ENCODE data around the gene ZFYVE19.

ZFYVE19 gene

DNA sequence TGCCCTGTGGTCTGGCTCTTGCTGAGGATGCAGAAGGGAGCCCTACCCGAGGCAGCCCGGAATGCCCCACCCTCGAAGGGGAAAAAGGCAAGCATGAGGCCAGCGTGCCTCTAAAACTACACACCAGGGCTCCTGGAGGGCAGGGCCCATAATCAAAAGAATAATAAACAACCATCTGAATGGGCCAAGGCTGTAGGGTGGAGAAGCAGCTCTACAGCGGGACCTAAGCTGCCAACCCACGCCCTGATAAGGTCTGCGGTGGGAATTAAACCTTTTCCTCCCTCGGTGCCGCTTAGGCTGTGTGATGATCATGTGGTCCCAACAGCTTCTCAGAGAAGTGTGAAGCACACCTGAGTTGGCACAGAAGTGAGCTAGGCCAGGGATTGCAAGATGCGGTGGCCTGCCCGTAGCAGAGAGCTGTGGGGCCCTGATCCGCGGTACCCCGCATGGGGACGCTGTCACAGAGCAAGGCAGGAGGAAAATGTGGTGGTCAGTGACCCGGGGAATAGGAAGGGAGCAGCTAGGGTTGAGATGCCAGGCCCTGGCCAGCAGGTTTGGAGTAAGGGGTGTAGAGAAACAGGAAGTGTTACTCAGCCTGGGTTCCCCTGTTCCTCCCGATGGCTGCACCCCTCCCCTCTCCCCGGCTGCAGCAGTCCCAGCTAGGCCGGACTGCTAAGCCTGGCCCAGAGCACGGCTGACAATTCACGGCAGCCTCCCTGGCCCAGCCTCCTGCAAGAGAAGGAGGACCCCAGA is 38.2 kb upstream of the ZFYVE19 start:
- TF ChIP-seq TAF1 (IDR thresholded peaks at IDR 0.05; ENCODE audit: low read depth), result peak; percentile 3; the same call in 1 of the 2 replicates
- no peak for TF ChIP-seq EP300 (IDR thresholded peaks at IDR 0.05; ENCODE audit: borderline replicate concordance)

DNA sequence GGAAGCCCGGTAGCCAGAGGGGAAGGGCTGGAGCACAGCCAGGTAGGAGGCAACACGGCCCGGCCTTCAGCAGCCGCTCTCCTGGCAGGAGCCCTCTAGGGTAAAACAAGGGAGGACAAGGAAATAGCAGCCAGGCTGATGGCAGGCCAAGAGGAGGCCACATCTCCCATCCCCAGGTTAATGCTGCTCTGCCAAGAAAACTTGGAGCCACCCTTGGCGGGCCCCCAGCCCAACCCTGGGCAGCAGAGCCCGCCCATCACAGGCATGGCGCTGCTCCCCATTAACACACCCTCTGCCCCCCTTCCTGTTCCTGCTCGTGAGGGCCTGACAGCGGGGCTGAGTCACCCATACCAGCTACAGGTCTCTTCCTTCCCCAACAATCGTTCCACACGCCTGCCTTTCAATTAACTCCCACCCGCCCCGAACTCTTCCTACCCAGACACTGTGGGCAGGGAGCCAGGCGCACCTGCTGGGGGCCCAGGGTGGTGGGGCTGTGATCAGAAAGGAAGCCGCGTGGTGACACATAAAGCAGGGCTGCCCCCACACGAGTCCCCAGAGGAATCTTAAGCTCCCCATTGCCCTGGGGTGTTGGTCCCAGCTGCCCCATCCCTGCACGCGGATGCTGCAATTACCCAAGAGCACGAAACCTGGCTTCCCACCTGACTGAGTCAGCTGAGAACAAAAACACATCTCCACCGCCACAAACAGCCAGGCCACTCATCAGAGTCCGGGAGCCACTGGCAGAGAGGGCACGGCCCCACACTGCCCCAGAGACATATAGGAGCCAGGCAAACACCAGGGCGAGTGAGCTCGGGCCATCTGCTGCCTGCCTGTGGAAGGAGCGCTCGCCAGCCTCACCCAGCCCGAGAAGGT is 37.4 kb upstream of the ZFYVE19 start, which contains the start of gene C15orf62:
TSS of gene C15orf62 (plus strand) at position 707 of the 873 bp plus-strand sequence. CDS start 516 bp downstream, outside the sequence.
- peak; percentile 27; the same call in 1 of the 2 replicates for TF ChIP-seq YY1 (IDR thresholded peaks at IDR 0.05; ENCODE audit: low read depth)
- TF ChIP-seq MAX (IDR thresholded peaks at IDR 0.05), result peak; percentile 83
- no peak; the same call in 1 of the 2 replicates for TF ChIP-seq RAD21 (IDR thresholded peaks at IDR 0.05; ENCODE audit: low read depth)
- peak; percentile 89 for TF ChIP-seq TEAD4 (IDR thresholded peaks at IDR 0.05)
- peak; percentile 87 for TF ChIP-seq FOXM1 (IDR thresholded peaks at IDR 0.05; ENCODE audit: borderline replicate concordance, low read depth)
- TF ChIP-seq, protein P1, sequence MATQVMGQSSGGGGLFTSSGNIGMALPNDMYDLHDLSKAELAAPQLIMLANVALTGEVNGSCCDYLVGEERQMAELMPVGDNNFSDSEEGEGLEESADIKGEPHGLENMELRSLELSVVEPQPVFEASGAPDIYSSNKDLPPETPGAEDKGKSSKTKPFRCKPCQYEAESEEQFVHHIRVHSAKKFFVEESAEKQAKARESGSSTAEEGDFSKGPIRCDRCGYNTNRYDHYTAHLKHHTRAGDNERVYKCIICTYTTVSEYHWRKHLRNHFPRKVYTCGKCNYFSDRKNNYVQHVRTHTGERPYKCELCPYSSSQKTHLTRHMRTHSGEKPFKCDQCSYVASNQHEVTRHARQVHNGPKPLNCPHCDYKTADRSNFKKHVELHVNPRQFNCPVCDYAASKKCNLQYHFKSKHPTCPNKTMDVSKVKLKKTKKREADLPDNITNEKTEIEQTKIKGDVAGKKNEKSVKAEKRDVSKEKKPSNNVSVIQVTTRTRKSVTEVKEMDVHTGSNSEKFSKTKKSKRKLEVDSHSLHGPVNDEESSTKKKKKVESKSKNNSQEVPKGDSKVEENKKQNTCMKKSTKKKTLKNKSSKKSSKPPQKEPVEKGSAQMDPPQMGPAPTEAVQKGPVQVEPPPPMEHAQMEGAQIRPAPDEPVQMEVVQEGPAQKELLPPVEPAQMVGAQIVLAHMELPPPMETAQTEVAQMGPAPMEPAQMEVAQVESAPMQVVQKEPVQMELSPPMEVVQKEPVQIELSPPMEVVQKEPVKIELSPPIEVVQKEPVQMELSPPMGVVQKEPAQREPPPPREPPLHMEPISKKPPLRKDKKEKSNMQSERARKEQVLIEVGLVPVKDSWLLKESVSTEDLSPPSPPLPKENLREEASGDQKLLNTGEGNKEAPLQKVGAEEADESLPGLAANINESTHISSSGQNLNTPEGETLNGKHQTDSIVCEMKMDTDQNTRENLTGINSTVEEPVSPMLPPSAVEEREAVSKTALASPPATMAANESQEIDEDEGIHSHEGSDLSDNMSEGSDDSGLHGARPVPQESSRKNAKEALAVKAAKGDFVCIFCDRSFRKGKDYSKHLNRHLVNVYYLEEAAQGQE (IDR thresholded peaks at IDR 0.05; ENCODE audit: low read depth), result 0 out of 2 replicates have a peak, but pooled peaks have one; percentile 6
- peak; percentile 75 for TF ChIP-seq USF1 (IDR thresholded peaks at IDR 0.05)
- 0 out of 2 replicates have a peak, but pooled peaks have one; percentile 71 for TF ChIP-seq ZBTB7A (IDR thresholded peaks at IDR 0.05; ENCODE audit: low read depth)
- no peak for TF ChIP-seq EGR1 (IDR thresholded peaks at IDR 0.05)
- 0 out of 2 replicates have a peak, but pooled peaks have one; percentile 15 for TF ChIP-seq TAF1 (IDR thresholded peaks at IDR 0.05; ENCODE audit: low read depth)
- peak; percentile 99 for TF ChIP-seq NFIC (IDR thresholded peaks at IDR 0.05)
- TF ChIP-seq EP300 (IDR thresholded peaks at IDR 0.05; ENCODE audit: borderline replicate concordance), result peak; percentile 94
- no peak for TF ChIP-seq CREB1 (IDR thresholded peaks at IDR 0.05; ENCODE audit: low read depth)
- TF ChIP-seq CEBPB (IDR thresholded peaks at IDR 0.05), result peak; percentile 72
- TF ChIP-seq TCF12 (IDR thresholded peaks at IDR 0.05; ENCODE audit: low read depth), result peak; percentile 98

DNA sequence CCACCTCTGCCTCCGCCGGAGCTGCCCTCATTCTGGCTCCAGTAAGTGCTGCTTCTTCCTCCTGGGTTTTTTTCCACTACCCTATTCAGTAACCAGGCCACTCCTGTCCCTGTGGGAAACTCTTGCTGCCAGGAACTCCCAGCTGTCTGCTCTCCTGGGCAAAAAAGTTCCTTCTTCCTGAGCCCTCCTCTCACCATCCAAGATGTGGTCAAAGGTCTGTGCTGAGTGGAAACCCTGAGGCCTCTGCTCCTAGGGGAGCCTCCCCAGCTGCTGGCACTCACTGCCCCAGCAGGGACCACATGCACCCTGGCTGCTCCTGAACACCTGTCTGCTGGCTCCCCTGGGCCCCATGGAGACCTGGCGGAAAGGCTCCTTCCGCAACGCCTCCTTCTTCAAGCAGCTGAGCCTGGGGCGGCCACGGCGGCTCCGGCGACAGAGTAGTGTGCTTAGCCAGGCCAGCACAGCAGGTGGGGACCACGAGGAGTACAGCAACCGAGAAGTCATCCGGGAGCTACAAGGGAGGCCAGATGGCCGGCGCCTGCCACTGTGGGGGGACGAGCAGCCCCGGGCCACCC is 36.7 kb upstream of the ZFYVE19 start:
- no peak for TF ChIP-seq RAD21 (IDR thresholded peaks at IDR 0.05; ENCODE audit: low read depth)
- 0 out of 2 replicates have a peak, but pooled peaks have one; percentile 10 for TF ChIP-seq USF1 (IDR thresholded peaks at IDR 0.05)
- TF ChIP-seq NFIC (IDR thresholded peaks at IDR 0.05), result peak; percentile 37; the same call in 1 of the 2 replicates
- TF ChIP-seq MAX (IDR thresholded peaks at IDR 0.05), result peak; percentile 66; the same call in 1 of the 2 replicates
- TF ChIP-seq CEBPB (IDR thresholded peaks at IDR 0.05), result no peak
- peak; percentile 82; the same call in 1 of the 2 replicates for TF ChIP-seq TCF12 (IDR thresholded peaks at IDR 0.05; ENCODE audit: low read depth)
- TF ChIP-seq EP300 (IDR thresholded peaks at IDR 0.05; ENCODE audit: borderline replicate concordance), result peak; percentile 49; the same call in 1 of the 2 replicates
- TF ChIP-seq EGR1 (IDR thresholded peaks at IDR 0.05), result 0 out of 2 replicates have a peak, but pooled peaks have one; percentile 26

GRCh38 chr15:40771242-40771641 is 35.6 kb upstream of the ZFYVE19 start:
- TF ChIP-seq CREB1 (IDR thresholded peaks at IDR 0.05; ENCODE audit: low read depth) (no peak), RAD21 (IDR thresholded peaks at IDR 0.05; ENCODE audit: low read depth) (no peak), TAF1 (IDR thresholded peaks at IDR 0.05; ENCODE audit: low read depth) (no peak), NFIC (IDR thresholded peaks at IDR 0.05) (no peak), ZBTB7A (IDR thresholded peaks at IDR 0.05; ENCODE audit: low read depth) (no peak)

- TF ChIP-seq MAX (IDR thresholded peaks at IDR 0.05), result no peak
- TF ChIP-seq ZBTB7A (IDR thresholded peaks at IDR 0.05; ENCODE audit: low read depth), result no peak
- no peak for TF ChIP-seq CREB1 (IDR thresholded peaks at IDR 0.05; ENCODE audit: low read depth)
- no peak for TF ChIP-seq USF1 (IDR thresholded peaks at IDR 0.05)
- no peak for TF ChIP-seq TCF12 (IDR thresholded peaks at IDR 0.05; ENCODE audit: low read depth)
- no peak for TF ChIP-seq TEAD4 (IDR thresholded peaks at IDR 0.05)
- no peak for TF ChIP-seq CEBPB (IDR thresholded peaks at IDR 0.05)
- no peak for TF ChIP-seq EGR1 (IDR thresholded peaks at IDR 0.05)
- TF ChIP-seq, protein P1 (IDR thresholded peaks at IDR 0.05; ENCODE audit: low read depth), result no peak
- TF ChIP-seq FOXM1 (IDR thresholded peaks at IDR 0.05; ENCODE audit: borderline replicate concordance, low read depth), result no peak
- TF ChIP-seq YY1 (IDR thresholded peaks at IDR 0.05; ENCODE audit: low read depth), result no peak
- no peak for TF ChIP-seq RAD21 (IDR thresholded peaks at IDR 0.05; ENCODE audit: low read depth)
- no peak for TF ChIP-seq NFIC (IDR thresholded peaks at IDR 0.05)
- no peak for TF ChIP-seq EP300 (IDR thresholded peaks at IDR 0.05; ENCODE audit: borderline replicate concordance)
- TF ChIP-seq TAF1 (IDR thresholded peaks at IDR 0.05; ENCODE audit: low read depth), result no peak
These were observed 34.9 kb upstream of the ZFYVE19 start for GRCh38 chr15:40772014-40772413.

Measured in Ishikawa (cell line).